Liver (tissue), 3 donors: ENCODE data around the gene SPATA31C1.

Experiments
- EGR1 ChIP-seq, 2 donors: IDR thresholded peaks; 2 replicates each; pipeline ENCODE4 v1.6.1; 2016 to 2018; ENCODE audit warnings: antibody characterized with exemption in 2 of 2, low read depth in 2 of 2
- GABPA ChIP-seq, 2 donors: IDR thresholded peaks in 1 of 2; conservative IDR thresholded peaks in 1 of 2; 2 replicates each; pipeline ENCODE4 v1.6.1; 2016; ENCODE audit warnings: antibody characterized with exemption in 2 of 2, mild to moderate bottlenecking in 1 of 2, moderate library complexity in 1 of 2
- RXRA ChIP-seq, 2 donors: IDR thresholded peaks; 2 replicates each; pipeline ENCODE4 v1.6.1; 2017 to 2018; ENCODE audit warnings: antibody characterized with exemption in 2 of 2, mild to moderate bottlenecking in 1 of 2
- SP1 ChIP-seq: IDR thresholded peaks from 2 replicates; pipeline ENCODE4 v1.6.1; 2018; ENCODE audit warnings: antibody characterized with exemption, mild to moderate bottlenecking
- YY1 ChIP-seq: IDR thresholded peaks from 2 replicates; pipeline ENCODE4 v1.6.1; 2016; ENCODE audit warnings: antibody characterized with exemption, mild to moderate bottlenecking
- TF ChIP-seq, protein P1 (sequence below): fragments of 150-350 bp; IDR thresholded peaks from 2 replicates; pipeline ENCODE4 v1.5.1; 2017; ENCODE audit warnings: improper control_type of control experiment, low read depth, low read length; ENCODE audit not compliant: missing input control
- TF ChIP-seq, protein P2 (sequence below): IDR thresholded peaks from 2 replicates; pipeline ENCODE4 v1.6.1; 2016; ENCODE audit warnings: antibody characterized with exemption, mild to moderate bottlenecking
- TF ChIP-seq, protein P3 (sequence below): IDR thresholded peaks from 2 replicates; pipeline ENCODE4 v1.6.1; 2016; ENCODE audit warnings: antibody characterized with exemption
- donor health status: healthy.
- donor health status: healthy.

DNA sequence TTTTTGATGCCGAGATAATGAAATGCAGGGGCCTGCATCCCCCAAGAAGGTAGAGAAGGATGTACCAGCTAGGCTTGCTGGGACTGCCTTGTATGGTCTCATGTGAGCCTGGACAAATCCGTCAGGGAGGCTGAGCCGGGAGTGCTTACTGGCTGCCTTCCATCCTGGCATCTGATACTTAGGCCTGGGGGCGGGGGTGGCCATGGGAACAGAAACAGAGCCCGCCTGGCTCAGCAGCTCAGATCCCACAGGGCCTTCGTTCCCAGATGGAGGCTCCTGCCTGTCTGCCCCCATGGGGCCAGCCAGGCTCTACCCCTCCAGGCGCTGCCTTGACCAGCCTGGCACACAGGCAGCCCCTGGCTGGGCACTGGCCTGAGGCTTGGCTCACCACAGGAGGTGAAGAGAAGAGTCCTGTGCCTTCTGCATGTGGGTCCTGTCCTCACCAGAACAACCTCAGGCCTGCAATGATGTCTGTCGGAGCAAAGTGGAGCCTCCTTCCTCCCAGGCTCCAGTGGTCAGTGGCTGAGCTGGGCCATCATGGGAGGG lies 45.6 kb upstream of the SPATA31C1 start:
- no peak for TF ChIP-seq YY1
- TF ChIP-seq RXRA (IDR thresholded peaks at IDR 0.05), result no peak
- TF ChIP-seq, protein P1, sequence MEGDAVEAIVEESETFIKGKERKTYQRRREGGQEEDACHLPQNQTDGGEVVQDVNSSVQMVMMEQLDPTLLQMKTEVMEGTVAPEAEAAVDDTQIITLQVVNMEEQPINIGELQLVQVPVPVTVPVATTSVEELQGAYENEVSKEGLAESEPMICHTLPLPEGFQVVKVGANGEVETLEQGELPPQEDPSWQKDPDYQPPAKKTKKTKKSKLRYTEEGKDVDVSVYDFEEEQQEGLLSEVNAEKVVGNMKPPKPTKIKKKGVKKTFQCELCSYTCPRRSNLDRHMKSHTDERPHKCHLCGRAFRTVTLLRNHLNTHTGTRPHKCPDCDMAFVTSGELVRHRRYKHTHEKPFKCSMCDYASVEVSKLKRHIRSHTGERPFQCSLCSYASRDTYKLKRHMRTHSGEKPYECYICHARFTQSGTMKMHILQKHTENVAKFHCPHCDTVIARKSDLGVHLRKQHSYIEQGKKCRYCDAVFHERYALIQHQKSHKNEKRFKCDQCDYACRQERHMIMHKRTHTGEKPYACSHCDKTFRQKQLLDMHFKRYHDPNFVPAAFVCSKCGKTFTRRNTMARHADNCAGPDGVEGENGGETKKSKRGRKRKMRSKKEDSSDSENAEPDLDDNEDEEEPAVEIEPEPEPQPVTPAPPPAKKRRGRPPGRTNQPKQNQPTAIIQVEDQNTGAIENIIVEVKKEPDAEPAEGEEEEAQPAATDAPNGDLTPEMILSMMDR, result no peak
- TF ChIP-seq, protein P2, sequence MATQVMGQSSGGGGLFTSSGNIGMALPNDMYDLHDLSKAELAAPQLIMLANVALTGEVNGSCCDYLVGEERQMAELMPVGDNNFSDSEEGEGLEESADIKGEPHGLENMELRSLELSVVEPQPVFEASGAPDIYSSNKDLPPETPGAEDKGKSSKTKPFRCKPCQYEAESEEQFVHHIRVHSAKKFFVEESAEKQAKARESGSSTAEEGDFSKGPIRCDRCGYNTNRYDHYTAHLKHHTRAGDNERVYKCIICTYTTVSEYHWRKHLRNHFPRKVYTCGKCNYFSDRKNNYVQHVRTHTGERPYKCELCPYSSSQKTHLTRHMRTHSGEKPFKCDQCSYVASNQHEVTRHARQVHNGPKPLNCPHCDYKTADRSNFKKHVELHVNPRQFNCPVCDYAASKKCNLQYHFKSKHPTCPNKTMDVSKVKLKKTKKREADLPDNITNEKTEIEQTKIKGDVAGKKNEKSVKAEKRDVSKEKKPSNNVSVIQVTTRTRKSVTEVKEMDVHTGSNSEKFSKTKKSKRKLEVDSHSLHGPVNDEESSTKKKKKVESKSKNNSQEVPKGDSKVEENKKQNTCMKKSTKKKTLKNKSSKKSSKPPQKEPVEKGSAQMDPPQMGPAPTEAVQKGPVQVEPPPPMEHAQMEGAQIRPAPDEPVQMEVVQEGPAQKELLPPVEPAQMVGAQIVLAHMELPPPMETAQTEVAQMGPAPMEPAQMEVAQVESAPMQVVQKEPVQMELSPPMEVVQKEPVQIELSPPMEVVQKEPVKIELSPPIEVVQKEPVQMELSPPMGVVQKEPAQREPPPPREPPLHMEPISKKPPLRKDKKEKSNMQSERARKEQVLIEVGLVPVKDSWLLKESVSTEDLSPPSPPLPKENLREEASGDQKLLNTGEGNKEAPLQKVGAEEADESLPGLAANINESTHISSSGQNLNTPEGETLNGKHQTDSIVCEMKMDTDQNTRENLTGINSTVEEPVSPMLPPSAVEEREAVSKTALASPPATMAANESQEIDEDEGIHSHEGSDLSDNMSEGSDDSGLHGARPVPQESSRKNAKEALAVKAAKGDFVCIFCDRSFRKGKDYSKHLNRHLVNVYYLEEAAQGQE, result no peak
- TF ChIP-seq EGR1 (IDR thresholded peaks at IDR 0.05; ENCODE audit: low read depth in 2 of 2), result no peak
- no peak for TF ChIP-seq GABPA (IDR thresholded peaks at IDR 0.05 in 1 of 2, conservative IDR thresholded peaks at IDR 0.05 in 1 of 2)
- TF ChIP-seq SP1, result no peak
- TF ChIP-seq, protein P3, sequence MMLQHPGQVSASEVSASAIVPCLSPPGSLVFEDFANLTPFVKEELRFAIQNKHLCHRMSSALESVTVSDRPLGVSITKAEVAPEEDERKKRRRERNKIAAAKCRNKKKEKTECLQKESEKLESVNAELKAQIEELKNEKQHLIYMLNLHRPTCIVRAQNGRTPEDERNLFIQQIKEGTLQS, result no peak
